CD4-positive, alpha-beta T cell treated with Interleukin-4 for 4 hours (primary cell): ENCODE measurements around the gene HS6ST3.
"Not testable (repeated sequence)": the region's sequence is repeated elsewhere in the genome, so short reads cannot be mapped to it uniquely, and the experiment has no call there.

Experiments
- DNase-seq: peaks from one replicate; pipeline ENCODE4 v3.0.0-alpha.2; 2020

Gene HS6ST3

DNA sequence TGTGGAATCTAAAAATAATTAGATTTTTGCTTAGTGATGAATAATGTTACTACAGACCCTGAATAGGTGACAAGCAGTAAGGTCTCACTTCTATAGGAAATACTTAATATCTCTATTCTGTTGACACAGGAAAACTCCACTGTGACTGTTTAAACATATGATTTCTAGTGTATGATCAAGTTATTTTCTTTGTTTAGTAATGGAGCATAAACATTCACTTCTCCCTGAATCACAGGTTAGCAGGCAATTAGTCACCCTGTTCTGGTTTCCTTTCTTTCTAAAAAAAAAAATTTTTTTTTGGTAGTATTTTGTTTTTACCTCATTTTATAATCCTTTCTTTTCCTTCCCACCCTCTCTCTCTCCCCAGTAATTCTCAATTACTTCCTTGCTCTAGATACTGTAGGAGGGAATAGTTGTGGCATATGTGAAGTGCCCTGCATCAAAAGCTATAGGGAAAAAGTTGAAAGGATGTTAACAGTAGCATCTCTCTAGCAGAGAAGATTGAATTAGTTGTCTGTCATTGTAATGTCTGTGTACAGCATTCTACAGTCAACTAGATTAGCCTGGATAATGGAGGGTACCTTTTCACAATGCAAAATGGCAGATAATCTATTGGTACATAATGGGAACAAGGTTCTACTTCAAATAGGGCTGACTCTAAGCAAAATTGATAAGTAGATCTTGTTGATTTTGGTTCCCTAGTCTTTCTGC, 3.5 kb downstream of the HS6ST3 start:
- no peak for DNase-seq

DNA sequence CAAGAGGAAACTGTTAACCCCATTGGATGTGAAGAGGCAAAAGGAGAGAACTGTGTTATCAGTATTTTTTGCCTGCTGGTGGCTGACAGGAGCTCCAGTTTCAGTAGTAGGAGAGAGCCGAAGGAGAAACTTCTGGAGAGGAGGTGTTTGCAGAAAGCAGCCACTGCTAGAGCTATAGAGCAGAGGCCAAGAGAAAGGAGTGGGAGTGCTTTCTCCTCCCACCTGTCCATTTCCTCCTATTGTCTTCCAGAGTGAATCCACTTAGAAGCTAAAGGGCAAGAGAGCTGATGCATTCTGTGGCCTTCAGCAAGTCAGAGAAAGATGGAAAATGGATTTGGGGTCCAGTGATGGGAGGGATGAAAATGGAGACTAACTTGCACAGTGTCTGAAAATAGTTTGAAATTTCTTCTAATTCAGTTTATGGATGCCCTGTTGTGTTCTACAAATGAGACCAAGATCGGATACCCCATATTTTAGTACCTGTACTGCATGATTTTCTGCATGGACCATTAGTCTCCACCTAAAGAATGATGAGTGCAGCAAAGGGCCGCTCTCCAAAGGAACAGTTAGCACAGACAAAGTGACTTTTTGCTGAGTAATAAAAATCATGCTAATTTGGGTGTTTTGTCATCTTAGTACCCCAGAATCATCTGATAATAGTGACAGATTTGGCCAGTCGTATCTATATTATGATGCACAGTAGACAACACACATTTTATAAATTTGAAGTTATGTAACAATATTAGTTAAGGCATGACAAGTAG, 10.7 kb downstream of the HS6ST3 start:
- DNase-seq: no peak

DNA sequence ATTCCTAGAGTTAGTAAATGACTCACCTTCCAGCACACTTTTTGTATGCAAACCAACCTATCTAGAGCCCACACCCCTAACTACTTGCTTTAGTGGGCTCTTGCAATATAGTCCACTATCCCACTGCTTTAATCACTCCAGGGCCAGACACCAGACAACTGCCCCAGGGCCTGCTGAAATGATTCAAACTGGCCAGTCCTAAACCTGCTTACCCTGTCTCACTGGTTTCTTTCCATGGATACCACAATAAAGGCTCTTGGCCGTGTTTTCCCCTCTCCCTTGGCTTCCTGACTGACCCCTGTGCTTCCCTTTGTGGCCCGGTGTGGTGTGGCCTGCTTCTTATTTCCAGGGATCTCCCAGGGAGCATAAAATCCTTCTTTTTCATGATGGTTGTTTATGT, 14.6 kb downstream of the HS6ST3 start:
- DNase-seq: no peak

DNA sequence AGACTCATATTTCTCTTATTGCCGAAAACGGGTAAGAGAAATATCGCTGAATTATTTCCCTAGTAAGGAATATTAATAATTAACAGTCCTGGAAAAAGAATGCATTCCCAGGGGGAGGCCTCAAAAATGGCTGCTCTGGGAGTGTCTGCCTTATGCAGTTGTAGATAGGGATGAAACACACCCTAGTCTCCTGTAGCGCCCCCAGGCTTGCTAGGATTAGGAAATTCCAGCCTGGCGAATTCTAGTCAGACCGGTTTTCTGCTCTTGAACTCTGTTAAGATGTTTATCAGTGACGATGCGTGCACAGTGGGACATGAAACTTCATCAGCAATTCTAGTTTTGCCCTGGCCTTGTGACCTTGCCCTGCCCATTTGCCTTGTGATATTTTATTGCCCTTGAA, 18.2 kb downstream of the HS6ST3 start:
- DNase-seq: not testable (repeated sequence)

DNA sequence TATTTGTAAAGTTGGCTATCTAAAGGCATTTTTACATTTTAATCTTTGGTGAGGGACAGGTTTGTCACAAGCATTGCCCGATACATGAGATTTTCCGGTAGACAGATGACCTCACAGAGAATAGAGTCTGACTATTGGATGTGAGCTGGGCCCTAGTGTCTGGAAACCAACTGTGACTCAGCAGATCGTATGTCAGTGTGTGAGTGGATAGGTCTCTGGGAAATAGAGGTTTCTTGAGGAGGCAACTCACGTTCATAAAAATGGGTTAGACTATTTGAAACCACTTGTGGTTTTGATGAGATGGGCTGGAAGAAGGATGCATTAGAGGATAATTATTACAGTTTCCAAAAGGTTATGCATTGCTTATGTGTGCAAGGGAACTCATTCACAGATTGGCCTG, 19.2 kb downstream of the HS6ST3 start:
- DNase-seq: no peak

DNA sequence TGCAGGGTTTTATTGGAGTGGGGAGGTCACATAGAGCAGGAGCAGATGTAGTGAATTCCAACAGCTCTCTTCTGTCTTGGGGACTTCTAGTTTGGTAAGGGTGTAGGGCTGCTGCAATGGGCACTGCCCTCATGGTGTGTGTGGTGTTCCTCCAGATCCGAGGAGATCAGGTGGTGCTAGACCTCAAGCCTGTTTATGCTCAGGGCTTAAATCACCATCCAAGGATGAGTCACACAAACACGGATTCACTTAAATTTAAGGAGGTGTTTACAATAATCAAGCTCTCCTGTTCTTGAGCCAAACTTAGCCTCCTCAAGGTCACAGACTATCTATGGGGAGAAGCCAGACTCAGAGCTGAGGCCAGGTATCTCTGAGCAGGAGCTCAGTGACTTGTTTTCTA, 23.0 kb downstream of the HS6ST3 start:
- no peak for DNase-seq

DNA sequence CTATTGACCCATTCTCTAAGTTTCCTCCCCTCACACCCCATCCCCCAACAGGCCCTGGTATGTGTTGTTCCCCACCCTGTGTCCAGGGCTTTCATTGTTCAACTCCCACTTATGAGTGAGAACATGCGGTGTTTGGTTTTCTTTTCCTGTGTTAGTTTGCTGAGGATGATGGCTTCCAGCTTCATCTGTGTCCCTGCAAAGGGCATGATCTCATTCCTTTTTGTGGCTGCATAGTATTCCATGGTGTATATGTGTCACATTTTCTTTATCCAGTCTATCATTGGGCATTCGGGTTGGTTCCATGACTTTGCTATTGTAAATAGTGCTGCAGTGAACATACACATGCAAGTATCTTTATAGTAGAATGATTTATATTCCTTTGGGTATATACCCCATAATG, 25.5 kb downstream of the HS6ST3 start:
- not testable (repeated sequence) for DNase-seq

DNA sequence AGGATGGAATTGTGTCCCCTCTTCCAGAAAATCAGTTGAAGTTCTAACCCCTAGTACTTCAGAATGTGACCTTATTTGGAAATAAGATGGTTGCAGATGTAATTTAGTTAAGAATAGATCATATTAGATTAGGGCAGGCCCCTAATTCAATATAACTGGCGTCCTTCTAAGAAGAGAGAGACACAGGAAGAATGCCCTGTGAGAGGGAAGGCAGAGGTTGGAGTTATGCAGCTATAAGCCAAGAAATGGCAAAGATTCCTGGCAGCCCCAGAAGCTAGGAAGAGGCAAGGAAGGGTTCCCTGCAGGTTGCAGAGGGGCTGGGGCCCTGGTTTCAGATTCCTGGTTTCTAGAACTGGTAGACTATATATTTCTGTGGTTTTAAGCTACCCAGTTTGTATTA, 30.0 kb downstream of the HS6ST3 start:
- DNase-seq: no peak

DNA sequence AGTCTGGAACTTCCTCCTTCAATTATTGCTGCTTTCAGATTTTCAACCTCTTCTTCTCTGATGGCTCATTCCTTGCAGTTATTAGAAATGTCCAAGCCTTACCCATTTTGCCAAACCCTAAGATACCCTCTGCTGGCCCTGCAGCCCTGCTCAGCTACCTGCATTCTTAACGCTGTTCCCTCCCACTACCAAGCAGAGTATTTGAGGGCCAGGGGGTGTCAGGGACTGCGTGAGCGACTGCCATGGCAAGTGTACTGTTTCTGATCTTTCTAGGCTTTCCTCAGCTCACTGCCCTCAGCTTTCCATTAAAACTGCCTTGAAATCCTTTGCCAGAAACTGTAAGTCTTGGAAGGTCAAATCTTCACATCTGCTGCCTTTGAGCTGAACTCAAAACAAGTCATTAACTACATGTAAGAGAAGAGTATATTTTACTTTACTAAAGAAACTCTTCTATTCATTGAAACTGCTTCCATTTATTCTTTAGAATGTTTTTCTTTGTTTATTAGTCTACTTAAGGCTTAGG, 41.0 kb downstream of the HS6ST3 start:
- no peak for DNase-seq

DNA sequence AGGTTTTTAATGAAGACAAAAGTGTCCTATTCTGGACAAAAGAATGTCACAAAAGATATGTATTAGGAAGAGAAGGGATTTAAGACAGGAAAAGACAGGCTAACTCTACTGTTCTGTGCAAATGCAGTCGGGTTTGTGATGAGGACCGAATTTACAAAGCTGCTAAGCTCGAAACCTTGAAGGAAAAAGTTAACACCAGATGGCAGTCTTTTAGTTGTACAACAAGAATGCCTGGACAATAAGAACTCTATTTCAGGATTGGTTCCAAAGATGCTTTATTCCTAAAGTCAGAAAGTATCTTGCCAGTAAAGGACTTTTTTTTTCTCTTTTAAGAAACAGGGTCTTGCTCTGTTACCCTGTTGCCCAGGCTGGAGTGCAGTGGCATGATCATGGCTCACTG, 51.1 kb downstream of the HS6ST3 start:
- DNase-seq: no peak

DNA sequence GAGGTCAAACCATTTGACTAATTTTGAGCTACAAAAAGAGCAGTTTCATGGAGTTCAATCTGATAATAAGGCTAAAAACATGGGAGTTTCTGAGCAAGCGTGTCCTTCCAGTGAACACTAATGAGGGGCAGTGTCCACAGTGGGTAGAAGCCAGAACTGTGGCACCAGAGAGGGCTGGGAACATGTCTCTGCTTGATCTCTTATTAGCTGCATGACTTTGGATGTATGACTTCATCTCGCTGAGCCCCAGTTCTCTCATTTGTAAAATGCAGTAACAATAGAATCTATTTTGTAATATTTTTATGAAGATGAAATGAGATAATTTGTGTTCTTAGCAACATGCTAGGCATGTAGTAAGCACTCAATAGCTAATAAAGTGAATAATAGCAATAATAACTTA, 69.8 kb downstream of the HS6ST3 start:
- DNase-seq: no peak

DNA sequence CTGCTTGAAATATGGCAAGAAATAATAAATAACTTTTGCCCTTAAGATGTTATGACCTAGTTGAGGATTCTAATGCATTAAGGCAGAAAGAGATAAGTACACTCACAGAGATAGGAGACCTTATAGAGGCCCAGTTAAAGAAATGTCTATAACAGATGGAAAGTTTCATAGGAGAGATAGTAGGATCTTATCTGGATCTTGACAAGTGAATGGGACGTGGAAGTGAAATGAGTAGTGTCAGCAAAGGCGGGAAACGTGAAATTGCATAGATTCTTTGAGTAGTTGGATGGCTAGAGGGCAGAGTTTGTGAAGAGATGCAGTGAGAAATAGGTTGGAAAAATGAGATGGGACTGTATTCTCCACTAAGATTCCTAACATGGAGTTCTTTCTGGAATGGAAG, 71.2 kb downstream of the HS6ST3 start:
- no peak for DNase-seq

DNA sequence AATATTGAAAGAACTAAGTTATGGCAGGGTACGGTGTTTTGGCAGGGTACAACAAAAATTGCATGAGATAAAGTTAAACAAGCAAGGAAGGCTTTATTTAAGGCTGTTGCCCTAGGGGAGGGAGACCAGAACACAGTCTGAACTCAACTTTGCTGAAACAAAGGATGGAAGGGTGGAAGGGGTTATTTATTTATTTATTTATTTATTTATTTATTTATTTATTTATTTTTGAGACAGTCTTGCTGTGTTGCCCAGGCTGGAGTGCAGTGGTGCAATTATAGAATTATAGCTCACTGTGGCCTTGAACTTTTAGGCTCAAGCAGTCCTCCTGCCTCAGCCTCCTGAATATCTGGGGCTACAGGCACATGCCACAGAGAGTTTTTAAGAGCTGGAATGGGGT, 75.9 kb downstream of the HS6ST3 start:
- no peak for DNase-seq

DNA sequence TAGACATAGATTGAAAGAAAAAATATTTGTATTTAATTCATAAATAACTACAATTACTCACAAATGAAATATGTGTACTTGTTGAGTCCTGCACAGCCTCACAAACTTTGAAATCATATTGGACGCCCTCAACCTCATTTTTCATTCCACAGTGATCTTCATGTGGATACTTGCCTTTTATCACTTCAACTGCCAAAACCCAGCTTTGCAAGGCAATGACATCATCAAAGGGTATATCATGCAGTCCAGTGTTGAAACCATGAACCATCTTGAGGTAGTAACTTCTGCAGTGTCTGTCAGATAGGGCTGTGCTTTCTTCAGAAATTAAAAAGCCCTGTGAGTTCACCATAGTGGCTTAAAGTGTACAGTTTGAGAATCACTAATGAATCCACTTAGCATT, 82.2 kb downstream of the HS6ST3 start:
- DNase-seq: no peak

DNA sequence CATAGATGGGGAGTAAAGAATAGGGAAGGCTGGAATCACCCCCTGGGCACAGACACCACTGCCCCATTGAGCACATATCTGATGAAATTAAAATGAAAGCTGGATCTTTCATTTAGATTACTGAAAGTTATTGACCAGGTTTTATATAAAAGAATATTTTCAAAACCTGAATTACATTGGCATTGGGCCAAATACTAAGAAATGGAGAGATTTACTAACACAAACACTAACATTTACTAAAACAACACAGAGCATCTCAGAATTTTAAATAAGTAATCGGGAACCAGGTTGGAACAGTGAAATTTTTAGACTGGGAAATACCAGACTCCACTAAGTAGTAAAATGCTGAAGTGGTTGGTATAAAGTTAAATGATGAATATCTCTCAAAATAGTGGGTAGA, 88.9 kb downstream of the HS6ST3 start:
- DNase-seq: no peak

DNA sequence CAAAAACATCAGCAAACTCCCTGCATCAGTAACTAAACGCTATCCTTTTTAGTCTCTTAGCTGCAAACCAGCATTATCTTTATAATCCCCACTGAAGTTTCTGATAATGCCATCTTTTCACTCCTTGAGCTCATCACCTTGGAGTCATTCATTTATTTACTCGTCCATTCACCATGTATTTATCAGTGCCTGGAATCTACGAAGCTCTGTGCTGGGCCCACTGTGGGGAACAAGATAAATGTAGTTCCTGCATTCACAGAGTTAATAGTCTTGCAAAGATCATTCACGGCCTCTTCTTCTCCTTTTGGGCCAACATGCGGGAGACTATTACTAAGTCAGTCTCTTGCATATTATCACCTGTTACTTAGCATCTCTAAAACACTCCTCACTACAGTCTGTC, 89.4 kb downstream of the HS6ST3 start:
- DNase-seq: no peak

DNA sequence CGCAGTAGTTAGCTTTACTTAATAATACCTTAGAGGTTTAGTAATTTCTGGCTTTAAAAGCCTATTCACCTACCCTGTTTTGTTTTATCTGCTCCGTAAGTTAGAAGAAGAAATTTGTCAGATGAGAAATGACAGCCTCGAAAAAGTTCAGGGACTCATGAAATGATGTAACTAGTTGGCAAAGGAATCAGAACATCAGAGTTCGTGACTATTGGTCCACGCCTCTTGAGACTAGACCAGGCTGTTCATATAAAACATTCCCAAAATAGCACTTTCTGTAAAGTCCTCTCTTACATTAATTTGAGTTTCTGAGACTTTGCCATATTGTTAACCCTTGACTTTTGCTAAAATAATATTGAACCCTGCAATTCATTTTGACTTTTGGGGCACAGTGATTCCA, 92.0 kb downstream of the HS6ST3 start:
- DNase-seq: no peak

DNA sequence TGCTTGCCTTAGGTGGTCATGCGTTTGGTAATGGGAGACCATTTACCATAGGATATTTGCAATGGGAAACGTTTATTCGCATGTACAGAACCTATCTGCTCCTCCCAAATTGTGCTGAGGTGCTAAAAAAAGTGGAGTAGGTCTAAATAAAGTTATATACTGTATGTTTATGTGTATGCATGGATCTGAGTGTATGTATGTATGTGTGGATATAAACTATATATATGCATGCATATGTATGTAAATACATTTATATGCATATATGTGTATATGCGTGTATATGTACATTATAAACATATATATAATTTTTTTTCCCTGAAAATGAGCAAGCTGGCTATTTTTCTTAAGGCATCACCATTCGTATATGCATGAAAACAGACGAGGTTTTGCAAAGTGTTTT, 95.9 kb downstream of the HS6ST3 start:
- DNase-seq: no peak

DNA sequence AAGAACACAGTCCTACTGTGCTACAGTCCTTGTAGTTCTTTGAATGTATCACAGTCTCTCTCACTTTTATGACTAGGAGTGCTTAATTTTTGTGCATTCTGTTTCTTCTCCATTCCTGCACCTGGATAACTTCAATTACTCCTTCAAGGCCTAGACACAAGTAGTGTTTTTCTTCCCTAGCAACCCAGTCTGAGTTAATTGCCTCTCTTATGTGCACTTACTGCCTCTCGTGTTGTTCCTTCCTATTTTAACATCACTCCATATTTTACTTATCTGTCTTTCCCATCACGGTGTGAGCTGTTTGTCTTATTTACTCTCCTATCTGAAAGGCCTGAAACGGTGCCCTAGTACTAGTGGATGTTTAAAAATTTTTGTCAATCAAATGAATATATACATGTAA, 101.5 kb downstream of the HS6ST3 start:
- no peak for DNase-seq

DNA sequence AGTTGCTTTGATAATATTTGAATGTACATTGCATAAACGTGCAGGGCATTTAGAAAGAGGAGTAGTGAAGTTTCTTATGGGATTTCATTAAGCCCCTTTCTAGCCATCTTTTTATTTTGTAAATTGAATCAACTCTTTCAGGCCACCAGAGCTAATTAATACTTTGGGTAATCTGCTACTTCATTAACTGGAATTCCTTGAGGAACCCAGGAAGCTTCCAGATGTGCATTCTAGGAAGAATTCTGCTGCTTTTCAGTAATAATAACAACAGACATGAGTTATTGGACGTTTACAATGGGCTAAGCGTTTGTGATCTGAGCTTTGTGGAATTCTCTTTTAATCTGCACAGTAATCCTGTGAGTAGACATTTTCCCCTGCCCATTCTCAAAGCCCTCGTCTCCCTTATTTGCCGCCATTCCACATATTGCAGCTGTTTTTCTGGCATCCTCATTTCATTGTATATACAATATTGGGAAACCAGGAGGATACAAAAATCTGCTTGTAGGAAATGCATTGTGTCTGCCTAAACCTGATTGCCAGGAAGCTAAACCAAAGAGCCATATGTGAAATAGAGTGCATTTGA, 103.9 kb downstream of the HS6ST3 start:
- no peak for DNase-seq

DNA sequence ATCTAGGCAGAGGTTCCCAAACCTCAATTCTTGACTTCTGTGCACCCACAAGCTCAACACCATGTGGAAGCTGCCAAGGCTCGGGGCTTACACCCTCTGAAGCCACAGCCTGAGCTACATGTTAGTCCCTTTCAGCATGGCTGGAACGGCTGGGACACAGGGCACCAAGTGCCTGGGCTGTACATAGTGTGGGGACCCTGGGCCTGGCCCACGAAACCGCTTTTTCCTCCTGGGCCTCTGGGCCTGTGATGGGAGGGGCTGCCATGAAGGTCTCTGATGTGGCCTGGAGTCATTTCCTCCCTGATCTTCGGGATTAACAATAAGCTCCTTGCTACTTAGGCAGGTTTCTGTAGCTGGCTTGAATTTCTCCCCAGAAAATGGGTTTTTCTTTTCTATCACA, 108.1 kb downstream of the HS6ST3 start:
- DNase-seq: no peak

DNA sequence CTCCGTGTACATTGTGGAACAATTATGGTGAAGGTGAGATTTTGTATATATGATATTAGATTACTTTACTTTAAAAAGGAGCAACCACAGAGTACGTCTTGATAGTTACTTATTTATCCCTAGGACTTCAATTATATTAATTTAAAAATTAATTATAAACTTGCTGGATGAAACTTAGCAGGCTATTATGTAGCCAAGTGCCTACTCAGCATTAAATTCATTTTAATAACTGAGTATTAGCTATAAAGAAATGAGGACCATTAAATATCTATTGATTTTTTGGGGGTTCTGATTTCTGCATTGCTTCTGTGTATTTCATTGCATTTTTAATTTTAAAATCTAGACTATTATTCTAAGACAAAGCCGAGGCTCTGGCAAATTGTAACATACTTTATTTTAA, 109.4 kb downstream of the HS6ST3 start:
- DNase-seq: no peak

DNA sequence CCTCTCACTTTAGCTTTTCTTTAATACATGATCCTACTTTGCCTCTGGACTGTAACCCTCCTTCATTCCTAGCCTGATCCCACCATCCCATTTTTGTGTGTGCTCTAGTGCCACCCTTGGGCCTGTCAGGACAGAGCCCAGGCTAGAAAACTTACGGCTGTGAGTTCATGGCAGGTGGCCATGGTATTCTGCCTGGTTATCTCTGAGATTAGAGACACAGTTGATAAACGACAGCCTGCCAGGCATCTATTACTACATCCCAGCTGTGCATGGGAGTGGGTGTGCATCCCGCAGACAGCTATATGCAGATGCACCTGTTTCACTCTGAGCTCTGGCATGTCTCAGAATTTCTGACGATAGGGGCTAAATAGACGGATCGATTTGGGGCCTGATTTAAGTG, 110.9 kb downstream of the HS6ST3 start:
- DNase-seq: no peak

DNA sequence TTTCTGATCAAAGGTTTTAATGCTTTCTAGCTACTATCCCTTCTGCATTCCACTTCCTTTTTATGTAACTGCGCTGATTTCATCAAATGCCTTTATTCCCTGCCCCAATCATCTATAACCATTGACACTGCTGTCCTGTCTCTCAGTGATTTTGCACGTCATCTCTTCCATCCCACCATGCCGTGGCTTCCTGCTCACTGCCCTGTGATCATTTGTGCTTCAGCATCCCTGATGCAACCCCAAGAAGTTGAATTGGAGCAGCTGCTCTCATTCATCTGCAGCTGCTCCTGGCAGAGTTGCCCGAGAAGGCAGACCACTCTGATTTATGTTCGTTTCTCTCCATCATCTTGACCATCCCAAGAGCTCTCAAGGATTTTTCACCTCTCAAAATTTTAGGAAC, 112.4 kb downstream of the HS6ST3 start:
- no peak for DNase-seq
